Transverse colon (tissue), 4 donors: ENCODE measurements around the gene ROCK2.

Experiments
- EP300 ChIP-seq: sonication (generic); formaldehyde crosslinking; IDR thresholded peaks from one replicate; pipeline ENCODE4 v1.6.1; 2017; ENCODE audit warnings: antibody characterized with exemption, low read depth
- POLR2A ChIP-seq: fragments of 450-650 bp; IDR thresholded peaks from one replicate; pipeline ENCODE4 v1.6.1; 2016; ENCODE audit warnings: antibody characterized with exemption, mild to moderate bottlenecking, moderate library complexity
- POLR2AphosphoS5 ChIP-seq, 3 donors: sonication (generic); formaldehyde crosslinking; IDR thresholded peaks; one replicate each; pipeline ENCODE4 v1.6.1; 2016; ENCODE audit warnings: antibody characterized with exemption in 3 of 3
- TF ChIP-seq, protein P1 (sequence below), 5 experiments: fragments of 200-600 bp in 3 of 5; fragments of 450-650 bp in 2 of 5; sonication (generic) in 3 of 5; IDR thresholded peaks; 1 replicate in 2 of 5; 2 replicates in 3 of 5; pipeline ENCODE4 v1.5.1; 2016 to 2017; ENCODE audit warnings: antibody characterized with exemption in 5 of 5, inconsistent platforms in 3 of 5, mild to moderate bottlenecking in 2 of 5, moderate library complexity in 1 of 5

- TF ChIP-seq POLR2A (no peak), EP300 (no peak), POLR2AphosphoS5 (IDR thresholded peaks at IDR 0.05) (no peak)
- TF ChIP-seq, protein P1, sequence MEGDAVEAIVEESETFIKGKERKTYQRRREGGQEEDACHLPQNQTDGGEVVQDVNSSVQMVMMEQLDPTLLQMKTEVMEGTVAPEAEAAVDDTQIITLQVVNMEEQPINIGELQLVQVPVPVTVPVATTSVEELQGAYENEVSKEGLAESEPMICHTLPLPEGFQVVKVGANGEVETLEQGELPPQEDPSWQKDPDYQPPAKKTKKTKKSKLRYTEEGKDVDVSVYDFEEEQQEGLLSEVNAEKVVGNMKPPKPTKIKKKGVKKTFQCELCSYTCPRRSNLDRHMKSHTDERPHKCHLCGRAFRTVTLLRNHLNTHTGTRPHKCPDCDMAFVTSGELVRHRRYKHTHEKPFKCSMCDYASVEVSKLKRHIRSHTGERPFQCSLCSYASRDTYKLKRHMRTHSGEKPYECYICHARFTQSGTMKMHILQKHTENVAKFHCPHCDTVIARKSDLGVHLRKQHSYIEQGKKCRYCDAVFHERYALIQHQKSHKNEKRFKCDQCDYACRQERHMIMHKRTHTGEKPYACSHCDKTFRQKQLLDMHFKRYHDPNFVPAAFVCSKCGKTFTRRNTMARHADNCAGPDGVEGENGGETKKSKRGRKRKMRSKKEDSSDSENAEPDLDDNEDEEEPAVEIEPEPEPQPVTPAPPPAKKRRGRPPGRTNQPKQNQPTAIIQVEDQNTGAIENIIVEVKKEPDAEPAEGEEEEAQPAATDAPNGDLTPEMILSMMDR (IDR thresholded peaks at IDR 0.05) = no peak
These were observed 104.6 kb downstream of the ROCK2 start for GRCh38 chr2:11239666-11240462.
